ENCODE data around the gene CUL5. TPM values are rescaled to one million over a fixed set of nuclear protein-coding genes. Genes with fewer than 3 reads are reported as not detected.

CUL5 gene
- 14.4 and 24.3 TPM in 2 replicates for polyA plus RNA-seq (2011; rRNA removed)
- 5.9 and 6.3 TPM in 2 replicates for polyA plus RNA-seq (2012; cell fraction: cytosol; rRNA removed)
- polyA plus RNA-seq (2012; cell fraction: nucleus; rRNA removed), result 6.2 and 8.4 TPM in 2 replicates
- polyA plus RNA-seq (2017; fragmentation: RNase III; extraction: RNeasy Plus Mini Kit Qiagen cat#74134 plus additional on column Dnase treatment), result 9.5 to 9.7 TPM (median 9.7 TPM) in 3 replicates
- 18.8 and 26.9 TPM in 2 replicates for polyA minus RNA-seq (2011; rRNA and poly(A)+ RNA removed)

DNA sequence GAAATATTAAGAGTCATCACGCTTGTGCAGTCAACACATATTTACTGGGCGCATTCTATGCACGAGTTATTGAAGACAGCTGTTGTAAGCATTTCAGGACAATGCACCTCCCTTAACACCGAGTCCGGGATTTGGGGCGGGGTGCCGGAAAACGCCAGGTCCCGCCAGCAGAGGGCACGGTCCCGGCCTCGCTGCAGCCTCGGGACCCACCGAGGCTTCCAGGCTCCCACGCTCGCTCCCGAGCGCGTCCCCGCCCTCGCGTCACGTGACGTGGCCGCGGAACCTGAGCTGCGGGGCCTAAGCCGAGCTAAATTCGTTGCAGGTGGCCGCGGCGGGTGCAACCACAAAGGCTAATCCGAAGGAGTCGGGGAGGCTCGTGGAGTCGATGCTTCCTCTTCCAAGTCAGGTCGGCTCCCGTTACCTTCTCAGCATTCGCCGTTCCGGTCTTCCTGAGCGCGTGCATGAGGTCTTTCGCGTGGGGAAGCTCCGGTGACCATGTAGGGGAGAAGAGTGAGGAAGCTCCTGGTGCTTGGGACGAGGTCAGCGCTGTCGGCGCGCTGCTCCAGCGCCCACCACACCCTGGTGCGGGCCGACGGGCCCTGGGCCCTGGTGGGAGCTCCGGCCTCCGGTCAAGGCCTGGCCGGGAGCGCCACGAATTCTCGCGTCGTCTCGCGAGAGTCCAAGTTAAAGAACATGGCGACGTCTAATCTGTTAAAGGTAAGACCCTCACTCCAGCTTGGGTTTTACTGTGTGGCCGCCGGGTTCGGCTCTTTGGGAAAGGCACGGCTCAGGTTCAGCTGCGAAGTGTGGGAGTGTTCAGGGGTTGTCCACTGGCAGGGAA lies at the start of gene CUL5:
Gene CUL5, plus strand, starts transcription at position 243 of the 841 bp plus-strand sequence. Its CDS starts 451 bp downstream, at position 694.
- no peak for FAIRE-seq
- Histone ChIP-seq H3K4me2 (peak within 1 kb of the TSS; percentile 87), H3K4me1 (peaks cover 9% of the 10 kb centered on the region; the same call in 2 of the 3 replicates), H3K27ac (peak within 1 kb of the TSS; percentile 96 to 99), H3K9me3 (no peaks in the 10 kb centered on the region), H3K4me3 (peak within 1 kb of the TSS; percentile 84)
- peak; percentile 96 to 98 for ATAC-seq
- peak; percentile 61; the same call in 2 of the 3 replicates for TF ChIP-seq CTCF (IDR thresholded peaks at IDR 0.05)
- no peak for TF ChIP-seq ZSCAN20 (CRISPR knock-in tag; IDR thresholded peaks at IDR 0.05)
- TF ChIP-seq JUN (IDR thresholded peaks at IDR 0.05), result peak in 1 of 2 experiments; percentile 71; a peak in 3 of 5 replicates
- TF ChIP-seq, protein P1, sequence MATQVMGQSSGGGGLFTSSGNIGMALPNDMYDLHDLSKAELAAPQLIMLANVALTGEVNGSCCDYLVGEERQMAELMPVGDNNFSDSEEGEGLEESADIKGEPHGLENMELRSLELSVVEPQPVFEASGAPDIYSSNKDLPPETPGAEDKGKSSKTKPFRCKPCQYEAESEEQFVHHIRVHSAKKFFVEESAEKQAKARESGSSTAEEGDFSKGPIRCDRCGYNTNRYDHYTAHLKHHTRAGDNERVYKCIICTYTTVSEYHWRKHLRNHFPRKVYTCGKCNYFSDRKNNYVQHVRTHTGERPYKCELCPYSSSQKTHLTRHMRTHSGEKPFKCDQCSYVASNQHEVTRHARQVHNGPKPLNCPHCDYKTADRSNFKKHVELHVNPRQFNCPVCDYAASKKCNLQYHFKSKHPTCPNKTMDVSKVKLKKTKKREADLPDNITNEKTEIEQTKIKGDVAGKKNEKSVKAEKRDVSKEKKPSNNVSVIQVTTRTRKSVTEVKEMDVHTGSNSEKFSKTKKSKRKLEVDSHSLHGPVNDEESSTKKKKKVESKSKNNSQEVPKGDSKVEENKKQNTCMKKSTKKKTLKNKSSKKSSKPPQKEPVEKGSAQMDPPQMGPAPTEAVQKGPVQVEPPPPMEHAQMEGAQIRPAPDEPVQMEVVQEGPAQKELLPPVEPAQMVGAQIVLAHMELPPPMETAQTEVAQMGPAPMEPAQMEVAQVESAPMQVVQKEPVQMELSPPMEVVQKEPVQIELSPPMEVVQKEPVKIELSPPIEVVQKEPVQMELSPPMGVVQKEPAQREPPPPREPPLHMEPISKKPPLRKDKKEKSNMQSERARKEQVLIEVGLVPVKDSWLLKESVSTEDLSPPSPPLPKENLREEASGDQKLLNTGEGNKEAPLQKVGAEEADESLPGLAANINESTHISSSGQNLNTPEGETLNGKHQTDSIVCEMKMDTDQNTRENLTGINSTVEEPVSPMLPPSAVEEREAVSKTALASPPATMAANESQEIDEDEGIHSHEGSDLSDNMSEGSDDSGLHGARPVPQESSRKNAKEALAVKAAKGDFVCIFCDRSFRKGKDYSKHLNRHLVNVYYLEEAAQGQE (IDR thresholded peaks at IDR 0.05), result peak; percentile 88
- peak; percentile 90 for TF ChIP-seq CHD2 (IDR thresholded peaks at IDR 0.05; ENCODE audit: low read length, partially characterized antibody)
- peak; percentile 84; the same call in 1 of the 2 replicates for TF ChIP-seq HMGXB4 (CRISPR knock-in tag; IDR thresholded peaks at IDR 0.05; ENCODE audit: borderline replicate concordance)
- TF ChIP-seq FOSB (CRISPR knock-in tag; IDR thresholded peaks at IDR 0.05), result no peak
- no peak for TF ChIP-seq MAZ (IDR thresholded peaks at IDR 0.05; ENCODE audit: borderline replicate concordance, low read depth, low read length)
- TF ChIP-seq SMC3 (IDR thresholded peaks at IDR 0.05), result peak; percentile 48; the same call in 2 of the 3 replicates
- TF ChIP-seq BHLHE40 (IDR thresholded peaks at IDR 0.05; ENCODE audit: low read depth, low read length), result peak; percentile 14; the same call in 1 of the 2 replicates
- no peak for TF ChIP-seq EHMT2 (IDR thresholded peaks at IDR 0.05; ENCODE audit: low read depth)
- no peak for TF ChIP-seq CBX2 (IDR thresholded peaks at IDR 0.05; ENCODE audit: borderline replicate concordance, low read depth)
- TF ChIP-seq, protein P2, sequence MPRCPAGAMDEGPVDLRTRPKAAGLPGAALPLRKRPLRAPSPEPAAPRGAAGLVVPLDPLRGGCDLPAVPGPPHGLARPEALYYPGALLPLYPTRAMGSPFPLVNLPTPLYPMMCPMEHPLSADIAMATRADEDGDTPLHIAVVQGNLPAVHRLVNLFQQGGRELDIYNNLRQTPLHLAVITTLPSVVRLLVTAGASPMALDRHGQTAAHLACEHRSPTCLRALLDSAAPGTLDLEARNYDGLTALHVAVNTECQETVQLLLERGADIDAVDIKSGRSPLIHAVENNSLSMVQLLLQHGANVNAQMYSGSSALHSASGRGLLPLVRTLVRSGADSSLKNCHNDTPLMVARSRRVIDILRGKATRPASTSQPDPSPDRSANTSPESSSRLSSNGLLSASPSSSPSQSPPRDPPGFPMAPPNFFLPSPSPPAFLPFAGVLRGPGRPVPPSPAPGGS (IDR thresholded peaks at IDR 0.05), result 0 out of 3 replicates have a peak, but pooled peaks have one; percentile 44
- 0 out of 2 replicates have a peak, but pooled peaks have one; percentile 26 for TF ChIP-seq HEYL (CRISPR knock-in tag; IDR thresholded peaks at IDR 0.05)
- TF ChIP-seq PHF8 (IDR thresholded peaks at IDR 0.05; ENCODE audit: borderline replicate concordance, low read depth), result peak; percentile 100
- peak; percentile 95 for TF ChIP-seq USF2 (IDR thresholded peaks at IDR 0.05)
- TF ChIP-seq CBX8 (IDR thresholded peaks at IDR 0.05), result peak; percentile 59; the same call in 1 of the 2 replicates
- peak; percentile 87; the same call in 1 of the 2 replicates for TF ChIP-seq MAX (IDR thresholded peaks at IDR 0.05)
- TF ChIP-seq RAD21 (conservative IDR thresholded peaks at IDR 0.05 in 1 of 2, IDR thresholded peaks at IDR 0.05 in 1 of 2), result peak; percentile 41 to 51; a peak in 4 of 5 replicates
- 0 out of 2 replicates have a peak, but pooled peaks have one; percentile 42 for TF ChIP-seq HOXB5 (CRISPR knock-in tag; IDR thresholded peaks at IDR 0.05)
- TF ChIP-seq ATOH8 (CRISPR knock-in tag; IDR thresholded peaks at IDR 0.05; ENCODE audit: low read depth), result 0 out of 2 replicates have a peak, but pooled peaks have one; percentile 52
- TF ChIP-seq RARB (CRISPR knock-in tag; IDR thresholded peaks at IDR 0.05), result no peak
- TF ChIP-seq FOSL2 (IDR thresholded peaks at IDR 0.05), result no peak
- TF ChIP-seq FOSL2 (CRISPR knock-in tag; IDR thresholded peaks at IDR 0.05), result peak; percentile 13; the same call in 1 of the 2 replicates
- TF ChIP-seq KDM5A (IDR thresholded peaks at IDR 0.05), result no peak; the same call in 1 of the 2 replicates
- peak; percentile 68; the same call in 1 of the 2 replicates for TF ChIP-seq POLR2A (IDR thresholded peaks at IDR 0.05; ENCODE audit: low read length)
- CTCF ChIA-PET, result interaction anchor here (0.5 to 1.9 kb wide), 13 partner anchors 9 to 1931 kb away, joined by 3 to 5 read pairs (median 3); no protein-coding TSS in a partner anchor
- POLR2A ChIA-PET, result interaction anchor here (0.9 to 1.0 kb wide), 3 partner anchors 9 to 168 kb away, joined by 3 to 4 read pairs (median 4); no protein-coding TSS in a partner anchor
- peak; percentile 67 to 89 for DNase-seq (ENCODE audit: low read depth in 1 of 2, low spot score in 1 of 2)
- WGBS (ENCODE audit: missing lambda C conversion rate), result 2% methylated on average over 12 of the region's 72 CpGs

All from A549 (cell line).